GM12878 (cell line): ENCODE measurements around the gene MRPS18A. TPM values are rescaled to one million over a fixed set of nuclear protein-coding genes. Genes with fewer than 3 reads are reported as not detected.

Experiments
- ATAC-seq: fragments of 200-7000 bp; cut with Tn5 transposase; 3 replicates; pipeline ENCODE4 v1.9.1; 2020; ENCODE audit warnings: mild to moderate bottlenecking, moderate library complexity
- BruUV-seq: library from RNA; stranded (reverse); fragments of 400-500 nt; replicated peaks from 2 replicates; lab custom pipeline; 2021; lab: Mats Ljungman, UMichigan
- CTCF ChIA-PET: fragments of 300-600 bp; sonication (Branson Sonifier 250); formaldehyde crosslinking; extraction: SDS; loops from one replicate; lab custom pipeline; 2021; ENCODE audit warnings: inconsistent platforms; lab: Yijun Ruan, JAX
- POLR2A ChIA-PET: fragments of 350-600 bp; formaldehyde crosslinking; extraction: SDS; loops from one replicate; lab custom pipeline; 2021; ENCODE audit warnings: inconsistent platforms; lab: Charles Lee
- RAD21 ChIA-PET: fragments of 300-600 bp; sonication (Branson Sonifier 250); formaldehyde crosslinking; loops from one replicate; lab custom pipeline; 2023; ENCODE audit warnings: antibody characterized with exemption; ENCODE audit not compliant: unreplicated experiment; lab: Charles Lee
- SMC1A ChIA-PET: fragments of 300-600 bp; sonication (Branson Sonifier 250); formaldehyde crosslinking; loops from one replicate; lab custom pipeline; 2023; ENCODE audit not compliant: unreplicated experiment, uncharacterized antibody; lab: Charles Lee
- DNase-seq: peaks from one replicate; pipeline ENCODE4 v3.0.0-alpha.2; 2011; ENCODE audit warnings: low read depth, low spot score
- FAIRE-seq: peaks from 3 replicates; lab custom pipeline; 2011; peaks lifted over from hg19 to GRCh38; lab: Jason Lieb, UNC
- H2AFZ ChIP-seq: 2 replicates; pipeline ENCODE4 v1.6.0; 2011; ENCODE audit warnings: low read depth, low read length, control low read depth; ENCODE audit not compliant: control insufficient read depth
- H3K27ac ChIP-seq: 2 replicates; pipeline ENCODE4 v1.5.1; 2011; ENCODE audit warnings: control low read depth; ENCODE audit not compliant: control insufficient read depth, insufficient read depth
- H3K27me3 ChIP-seq, 2 experiments: replicated peaks in 1 of 2; 2 replicates each; pipeline versions ENCODE4 v1.6.0 to v1.6.1; 2011; ENCODE audit warnings: low read length in 1 of 2; ENCODE audit not compliant: control insufficient read depth in 2 of 2, insufficient read depth in 2 of 2
- H3K36me3 ChIP-seq, 2 experiments: 2 replicates each; pipeline ENCODE4 v1.5.1; 2011; ENCODE audit warnings: low read length in 1 of 2; ENCODE audit not compliant: control insufficient read depth in 2 of 2, insufficient read depth in 2 of 2
- H3K4me1 ChIP-seq: 2 replicates; pipeline ENCODE4 v1.6.1; 2011; ENCODE audit warnings: mild to moderate bottlenecking, low read length, moderate library complexity, mixed read lengths; ENCODE audit not compliant: control insufficient read depth, insufficient read depth
- H3K4me2 ChIP-seq: 2 replicates; pipeline ENCODE4 v1.6.0; 2011; ENCODE audit warnings: control low read depth; ENCODE audit not compliant: control insufficient read depth, insufficient read depth
- H3K4me3 ChIP-seq: fragments of 200-600 bp; sonication (generic); 2 replicates; pipeline ENCODE4 v1.5.1; 2016
- H3K79me2 ChIP-seq: 2 replicates; pipeline ENCODE4 v1.6.0; 2011; ENCODE audit warnings: low read length; ENCODE audit not compliant: control insufficient read depth, insufficient read depth
- H3K9ac ChIP-seq: 2 replicates; pipeline ENCODE4 v1.8.0; 2011; ENCODE audit warnings: low read length, control low read depth, mixed read lengths; ENCODE audit not compliant: control insufficient read depth, insufficient read depth
- H3K9me3 ChIP-seq: replicated peaks from 3 replicates; pipeline ENCODE4 v1.5.1; 2011; ENCODE audit warnings: mild to moderate bottlenecking, low read length; ENCODE audit not compliant: control insufficient read depth, insufficient read depth
- H4K20me1 ChIP-seq: 2 replicates; pipeline ENCODE4 v1.6.0; 2011; ENCODE audit not compliant: control insufficient read depth, insufficient read depth
- BCL11A ChIP-seq: IDR thresholded peaks from 2 replicates; pipeline ENCODE4 v1.6.1; 2011; ENCODE audit warnings: low read depth, low read length
- BCL3 ChIP-seq: IDR thresholded peaks from 2 replicates; pipeline ENCODE4 v1.6.1; 2011; ENCODE audit warnings: borderline replicate concordance, low read depth, mild to moderate bottlenecking, moderate library complexity, low read length; ENCODE audit not compliant: insufficient read depth, poor library complexity, severe bottlenecking
- CHD1 ChIP-seq: IDR thresholded peaks from 2 replicates; pipeline ENCODE4 v1.6.1; 2012; ENCODE audit warnings: low read depth, low read length, improper control_type of control experiment
- CREM ChIP-seq: IDR thresholded peaks from 2 replicates; pipeline ENCODE4 v1.6.1; 2014; ENCODE audit warnings: antibody characterized with exemption, low read depth
- HSF1 ChIP-seq: fragments of 150-350 bp; IDR thresholded peaks from 2 replicates; pipeline ENCODE4 v1.6.1; 2014; ENCODE audit warnings: mild to moderate bottlenecking, low read depth, low read length
- JUNB ChIP-seq: IDR thresholded peaks from 2 replicates; pipeline ENCODE4 v1.6.1; 2016; ENCODE audit warnings: antibody characterized with exemption, mild to moderate bottlenecking
- MYC ChIP-seq: IDR thresholded peaks from 2 replicates; pipeline ENCODE4 v1.6.1; 2011; ENCODE audit warnings: mild to moderate bottlenecking, low read length, moderate library complexity, inconsistent platforms; ENCODE audit not compliant: insufficient read depth, insufficient replicate concordance, insufficient read length, severe bottlenecking
- NFXL1 ChIP-seq: fragments of 450-650 bp; IDR thresholded peaks from 2 replicates; pipeline ENCODE4 v1.6.1; 2017; ENCODE audit warnings: antibody characterized with exemption, mild to moderate bottlenecking, borderline replicate concordance
- POLR2AphosphoS5 ChIP-seq: IDR thresholded peaks from 2 replicates; pipeline ENCODE4 v1.6.1; 2011; ENCODE audit warnings: mild to moderate bottlenecking, low read length, inconsistent platforms
- POU2F2 ChIP-seq: IDR thresholded peaks from 3 replicates; pipeline ENCODE4 v1.6.1; 2011; ENCODE audit warnings: low read depth, mild to moderate bottlenecking, low read length, borderline replicate concordance
- RBBP5 ChIP-seq: fragments of 200-600 bp; sonication (generic); conservative IDR thresholded peaks from 2 replicates; pipeline ENCODE4 v1.6.1; 2016
- RELB ChIP-seq: fragments of 450-650 bp; IDR thresholded peaks from 2 replicates; pipeline ENCODE4 v1.6.1; 2017; ENCODE audit warnings: low read depth, mild to moderate bottlenecking, moderate library complexity
- RUNX3 ChIP-seq: IDR thresholded peaks from 2 replicates; pipeline ENCODE4 v1.6.1; 2012; ENCODE audit warnings: low read length, inconsistent platforms
- TCF3 ChIP-seq: IDR thresholded peaks from 2 replicates; pipeline ENCODE4 v1.6.1; 2012; ENCODE audit warnings: low read depth, mild to moderate bottlenecking, low read length, borderline replicate concordance; ENCODE audit not compliant: insufficient read depth
- YBX1 ChIP-seq: fragments of 450-650 bp; IDR thresholded peaks from 2 replicates; pipeline ENCODE4 v1.6.1; 2016; ENCODE audit warnings: antibody characterized with exemption
- WGBS: methylation state at CpG from one replicate; pipeline ENCODE4 v1.1.6; 2016; ENCODE audit warnings: low lambda C conversion rate; ENCODE audit not compliant: insufficient replicate concordance, insufficient coverage; ENCODE audit errors: missing lambda C conversion rate; 5-methylcytosine and 5-hydroxymethylcytosine counted together
- in situ Hi-C: fragments of 300-500 bp; cut with MboI; formaldehyde crosslinking; loops from 9 replicates; pipeline ENCODE4 v1.14.3; 2018; ENCODE audit warnings: mixed read lengths
- intact Hi-C: fragments of 100-400 bp; cut with micrococcal nuclease; formaldehyde crosslinking; loops from one replicate; pipeline ENCODE4 v1.14.2; 2022; ENCODE audit not compliant: unreplicated experiment
- polyA plus RNA-seq, 11 experiments: library from polyadenylated mRNA; depleted of rRNA in 4 of 11; unstranded in 6 of 11; stranded (reverse) in 5 of 11; fragments of >200 nt; fragmentation: Nextera tagmentation in 4 of 11; fragmentation: Illumina TruSeq in 1 of 11; extraction: Ambion mirVana in 4 of 11; extraction: Trizol in 1 of 11; gene quantifications; 1 replicate in 1 of 11; 2 replicates in 10 of 11; pipeline versions ENCODE4 v1.2.1 to v1.2.3, GENCODE V29; 2011 to 2016; ENCODE audit warnings: inconsistent platforms in 2 of 11, missing spikeins in 2 of 11, low read depth in 1 of 11
- total RNA-seq, 4 experiments: library from RNA; depleted of rRNA in 3 of 4; stranded (reverse); fragments of >200 nt in 3 of 4; fragmentation: Illumina TruSeq in 1 of 4; extraction: Trizol in 1 of 4; gene quantifications; 2 replicates each; pipeline versions ENCODE4 v1.2.1 to v1.2.3, GENCODE V29; 2013 to 2021

MRPS18A gene
- total and polyA plus RNA-seq, 10 of the 15 experiments (the other 5 are each of a cell fraction or from before 2014, with no cell fraction given) = 66.3 to 158 (median 98.7) TPM

GRCh38 chr6:43714311-43715055 is 26.9 kb upstream of the MRPS18A start:
- ChIA-PET SMC1A (interaction anchor here (0.8 to 2.1 kb wide), 16 partner anchors 9 to 364 kb away, joined by 3 to 18 read pairs (median 4); partner anchors contain the start of gene MRPS18A), POLR2A (interaction anchor here (0.6 to 3.0 kb wide), 13 partner anchors 9 to 1085 kb away, joined by 3 to 24 read pairs (median 4); partner anchors contain the start of gene VEGFA), RAD21 (interaction anchor here (0.6 to 2.9 kb wide), 16 partner anchors 9 to 366 kb away, joined by 3 to 16 read pairs (median 4); partner anchors contain the start of genes MRPS18A, POLH, VEGFA and XPO5), CTCF (interaction anchor here (0.9 to 3.6 kb wide), 16 partner anchors 9 to 364 kb away, joined by 3 to 36 read pairs (median 5); partner anchors contain the start of genes MRPS18A and VEGFA)
- Histone ChIP-seq H3K4me3 (peak overlapping the region; percentile 41), H3K9ac (peak overlapping the region; percentile 45; the same call in 1 of the 2 replicates), H2AFZ (no peak overlapping the region), H3K4me1 (peaks cover 33% of the 10 kb centered on the region), H3K27ac (peak overlapping the region; percentile 75), H3K9me3 (no peaks in the 10 kb centered on the region), H3K4me2 (peak overlapping the region; percentile 86), H3K27me3 (no peaks in the 10 kb centered on the region), H3K36me3 (no peaks in the 10 kb centered on the region), H3K79me2 (no peaks in the 10 kb centered on the region), H4K20me1 (no peaks in the 10 kb centered on the region)
- 26% methylated on average over 9 of the region's 9 CpGs for WGBS
- no peak for FAIRE-seq
- no peak for DNase-seq
- BruUV-seq = no TSS peak
- intact Hi-C loops (no loop called here), in situ Hi-C loops (no loop called here)
- ATAC-seq = peak; percentile 54
- TF ChIP-seq TCF3 = no peak
- no peak for TF ChIP-seq YBX1
- no peak for TF ChIP-seq RELB
- no peak for TF ChIP-seq JUNB
- 0 out of 2 replicates have a peak, but pooled peaks have one; percentile 57 for TF ChIP-seq CHD1
- no peak for TF ChIP-seq NFXL1
- TF ChIP-seq POU2F2 = no peak; the same call in 2 of the 3 replicates
- peak; percentile 77 for TF ChIP-seq BCL3
- no peak for TF ChIP-seq RUNX3
- TF ChIP-seq BCL11A = no peak
- TF ChIP-seq POLR2AphosphoS5 = no peak
- TF ChIP-seq MYC = no peak
- TF ChIP-seq HSF1 = no peak
- no peak for TF ChIP-seq RBBP5
- TF ChIP-seq CREM = no peak
